ENCODE data around the gene PSD.

The PSD gene

GRCh38 chr10:102401735-102402511 is 16.7 kb downstream of the PSD start:
- no peak for TF ChIP-seq CTCF (IDR thresholded peaks at IDR 0.05)
- TF ChIP-seq ZFX (IDR thresholded peaks at IDR 0.05; ENCODE audit: borderline replicate concordance), result no peak
- peak overlapping the region; percentile 39 for H3K27ac ChIP-seq

GRCh38 chr10:102401342-102401654 is 17.3 kb downstream of the PSD start:
- H3K27ac ChIP-seq, result peak overlapping the region; percentile 39
- TF ChIP-seq ZFX (IDR thresholded peaks at IDR 0.05; ENCODE audit: borderline replicate concordance) (no peak), CTCF (IDR thresholded peaks at IDR 0.05) (no peak)

GRCh38 chr10:102400598-102401341 is 17.8 kb downstream of the PSD start:
- TF ChIP-seq CTCF (IDR thresholded peaks at IDR 0.05) (no peak), ZFX (IDR thresholded peaks at IDR 0.05; ENCODE audit: borderline replicate concordance) (no peak)

GRCh38 chr10:102400076-102400475 is 18.5 kb downstream of the PSD start:
- H3K27ac ChIP-seq, result peak overlapping the region; percentile 74
- TF ChIP-seq CTCF (IDR thresholded peaks at IDR 0.05), result no peak
- no peak for TF ChIP-seq ZFX (IDR thresholded peaks at IDR 0.05; ENCODE audit: borderline replicate concordance)

More at GRCh38 chr10:102400598-102401341, 17.8 kb downstream of the PSD start:
- peak overlapping the region; percentile 74; the same call in 1 of the 2 replicates for H3K27ac ChIP-seq

GRCh38 chr10:102399217-102400021 is 19.2 kb downstream of the PSD start:
- H3K27ac ChIP-seq, result peak overlapping the region; percentile 74
- TF ChIP-seq ZFX (IDR thresholded peaks at IDR 0.05; ENCODE audit: borderline replicate concordance) (no peak), CTCF (IDR thresholded peaks at IDR 0.05) (peak; percentile 97)

- TF ChIP-seq CTCF (IDR thresholded peaks at IDR 0.05) (no peak), ZFX (IDR thresholded peaks at IDR 0.05; ENCODE audit: borderline replicate concordance) (no peak)
- peak overlapping the region; percentile 89 for H3K27ac ChIP-seq
Observed at GRCh38 chr10:102398172-102399020, 20.2 kb downstream of the PSD start.
